NCI-H2196 treated with DMSO at 0.1 percent for 48 hours (cell line): ENCODE results near the gene MAP3K15.
A peak's percentile ranks its signal among the peaks of the same experiment; 100 is the strongest.

ENCODE experiments used
- DNase-seq: peaks from one replicate; lab custom pipeline; 2025; ENCODE audit not compliant: unreplicated experiment; lab: John Stamatoyannopoulos, UW

Gene MAP3K15

GRCh38 chrX:19514791-19515614 is at the start of gene MAP3K15:
Gene MAP3K15 (minus strand): TSS chrX:19515508. CDS start chrX:19515261, 247 bp downstream.
- DNase-seq, result peak; percentile 1

GRCh38 chrX:19564606-19565005 is 49.3 kb upstream of the MAP3K15 start:
- DNase-seq, result no peak

DNA sequence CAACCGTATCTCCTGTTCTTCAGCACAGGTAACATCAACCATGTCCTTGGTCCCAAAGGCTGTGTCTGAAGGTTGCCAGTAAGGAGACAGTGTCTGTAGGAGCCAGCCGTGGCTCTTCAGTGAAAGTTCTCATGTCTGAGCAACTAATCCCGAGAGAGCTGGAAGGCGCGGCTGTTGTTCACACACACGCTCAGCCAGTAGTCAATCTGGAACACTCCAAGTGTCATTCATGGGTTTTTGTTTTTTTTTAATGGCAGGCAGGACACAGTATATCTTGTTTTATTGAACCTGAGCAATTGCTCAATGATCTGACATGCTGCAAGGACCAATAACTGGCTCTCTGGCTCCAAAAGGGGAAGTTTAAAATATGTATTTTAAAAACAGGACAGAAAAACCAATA is 48.4 kb upstream of the MAP3K15 start:
- no peak for DNase-seq

- no peak for DNase-seq
These were observed 48.0 kb upstream of the MAP3K15 start for GRCh38 chrX:19563327-19563726.

- no peak for DNase-seq
These were observed 45.3 kb upstream of the MAP3K15 start for GRCh38 chrX:19560611-19561010.

DNA sequence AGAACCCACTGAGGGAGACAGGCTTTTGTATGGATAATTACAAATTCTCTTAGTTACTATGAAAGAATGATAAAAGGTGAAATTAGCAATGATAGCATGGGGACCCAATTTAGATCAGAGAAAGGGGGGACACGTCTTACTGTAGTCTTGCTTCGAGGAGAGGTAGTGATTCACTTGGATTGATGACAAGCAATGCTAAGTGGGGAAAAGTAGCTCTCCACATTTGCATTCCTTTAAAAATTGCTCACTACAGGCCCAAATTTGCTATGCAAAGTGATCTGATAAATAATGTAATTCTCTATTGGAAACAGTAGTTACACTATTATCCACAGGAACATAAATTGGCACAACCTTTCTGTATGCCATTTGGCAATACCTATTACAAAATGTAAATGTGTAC is 42.5 kb upstream of the MAP3K15 start:
- no peak for DNase-seq

DNA sequence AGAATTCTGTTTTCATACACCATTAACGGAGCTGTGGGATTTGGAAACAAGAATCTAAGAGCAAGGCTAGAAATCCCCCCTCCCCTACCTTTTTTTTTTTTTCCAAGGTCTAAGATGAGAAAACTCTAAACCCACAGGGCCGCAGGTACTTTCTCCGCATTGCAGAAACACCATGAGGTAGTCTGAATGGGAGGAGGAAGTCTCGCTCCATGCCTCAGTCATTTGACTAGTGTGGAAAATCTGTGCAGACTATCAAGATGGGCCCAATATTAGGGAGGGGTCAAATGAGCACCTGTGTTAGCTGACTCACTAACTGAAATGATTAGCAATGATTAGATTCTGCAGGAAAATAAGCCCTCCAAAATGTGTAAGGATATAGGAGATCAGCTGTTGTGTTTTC is 40.9 kb upstream of the MAP3K15 start:
- DNase-seq, result no peak

DNA sequence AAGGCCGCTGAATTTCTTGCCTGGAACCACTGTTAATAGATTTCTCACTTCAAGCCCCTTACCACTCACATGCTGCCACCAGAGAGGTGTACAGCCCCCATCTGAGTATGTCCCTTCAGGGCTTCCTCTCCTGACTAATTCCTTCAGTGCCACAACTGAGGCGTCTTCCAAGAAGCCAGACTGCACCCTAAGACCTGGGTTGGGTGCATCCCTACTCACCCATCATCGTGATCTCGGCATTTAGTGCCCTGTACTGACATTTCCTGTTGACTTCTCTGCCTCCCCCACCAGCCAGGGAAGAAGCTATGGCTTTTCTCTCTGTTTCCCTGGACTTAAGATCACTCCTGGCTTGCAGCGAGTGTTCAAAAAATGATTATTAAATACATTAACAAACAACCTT is 40.4 kb upstream of the MAP3K15 start:
- DNase-seq, result no peak

- DNase-seq, result no peak
These were observed 39.9 kb upstream of the MAP3K15 start for GRCh38 chrX:19555236-19555635.

GRCh38 chrX:19554786-19555185 is 39.5 kb upstream of the MAP3K15 start:
- DNase-seq, result no peak

GRCh38 chrX:19552793-19553192 is 37.5 kb upstream of the MAP3K15 start:
- no peak for DNase-seq

DNA sequence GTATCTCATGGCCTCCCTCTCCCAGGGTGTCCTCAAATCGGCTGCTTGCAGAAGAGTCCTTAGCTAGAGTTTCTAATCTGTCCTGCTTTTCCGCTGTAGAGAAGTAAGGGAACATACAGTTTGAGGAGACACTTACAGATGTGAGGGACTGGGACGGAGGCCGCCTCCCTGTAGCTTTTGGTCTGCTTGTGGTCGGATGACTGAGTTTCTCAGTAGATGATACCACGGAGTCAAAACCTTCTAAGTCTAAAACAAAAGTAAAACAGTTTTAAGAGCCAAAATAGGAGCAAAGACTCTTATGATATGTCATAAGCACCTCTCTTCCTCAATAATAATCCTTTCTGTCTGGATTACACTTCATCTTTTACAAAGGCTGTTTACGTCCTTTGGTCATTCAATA is 34.5 kb upstream of the MAP3K15 start:
- DNase-seq, result no peak

GRCh38 chrX:19548934-19549333 is 33.6 kb upstream of the MAP3K15 start:
- no peak for DNase-seq

GRCh38 chrX:19548279-19548678 is 33.0 kb upstream of the MAP3K15 start:
- DNase-seq, result no peak

- no peak for DNase-seq
These were observed 30.3 kb upstream of the MAP3K15 start for GRCh38 chrX:19545651-19546050.

DNA sequence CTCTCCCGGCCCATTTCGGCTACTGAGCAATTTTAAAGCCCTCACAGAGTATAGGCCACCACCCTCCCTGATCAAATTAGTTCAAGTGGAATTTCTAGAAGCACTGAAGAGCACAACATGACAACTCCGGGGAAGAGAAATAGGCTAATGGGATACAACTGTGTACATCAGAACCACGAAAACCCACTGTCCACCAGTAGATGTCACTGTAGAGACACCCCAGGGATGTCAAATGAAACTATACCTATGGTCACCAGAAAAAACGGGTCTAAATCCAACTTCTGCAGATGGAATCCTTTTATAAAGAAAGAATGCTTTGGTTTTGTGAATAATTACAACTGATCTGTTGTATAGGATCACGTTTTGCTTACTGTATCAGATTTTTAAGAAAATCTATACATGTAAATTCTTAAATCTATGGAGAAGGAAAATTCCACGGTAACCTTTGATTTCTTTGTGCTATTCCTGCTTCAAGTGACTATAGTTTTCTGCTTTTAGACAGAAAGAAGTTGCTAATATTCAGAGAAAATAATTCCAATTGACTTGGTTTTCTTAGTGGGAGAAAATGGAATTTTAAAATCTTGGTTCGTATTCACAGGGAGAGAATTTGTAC is 29.5 kb upstream of the MAP3K15 start:
- no peak for DNase-seq

DNA sequence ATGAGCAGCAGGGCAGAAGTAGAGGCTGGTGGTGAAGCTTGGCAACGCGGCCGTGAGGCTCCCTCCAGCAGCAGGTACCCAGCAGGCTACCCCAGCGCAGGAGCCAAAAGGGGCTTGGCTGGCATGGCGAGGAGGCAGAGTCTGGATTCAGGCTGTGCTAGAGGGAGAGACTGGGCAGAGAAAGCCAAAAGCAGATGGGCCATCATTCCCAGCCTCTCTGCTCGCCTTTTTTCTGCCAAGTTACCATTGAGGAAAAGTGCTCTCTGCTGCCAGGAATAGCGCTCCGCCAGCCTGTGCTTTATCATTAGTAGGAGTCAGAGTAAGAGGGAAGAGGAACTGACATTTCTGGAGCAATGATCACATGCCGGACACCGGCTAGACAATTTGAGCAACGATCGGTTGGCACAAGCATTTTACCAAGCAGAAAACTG is 28.7 kb upstream of the MAP3K15 start:
- DNase-seq, result no peak

DNA sequence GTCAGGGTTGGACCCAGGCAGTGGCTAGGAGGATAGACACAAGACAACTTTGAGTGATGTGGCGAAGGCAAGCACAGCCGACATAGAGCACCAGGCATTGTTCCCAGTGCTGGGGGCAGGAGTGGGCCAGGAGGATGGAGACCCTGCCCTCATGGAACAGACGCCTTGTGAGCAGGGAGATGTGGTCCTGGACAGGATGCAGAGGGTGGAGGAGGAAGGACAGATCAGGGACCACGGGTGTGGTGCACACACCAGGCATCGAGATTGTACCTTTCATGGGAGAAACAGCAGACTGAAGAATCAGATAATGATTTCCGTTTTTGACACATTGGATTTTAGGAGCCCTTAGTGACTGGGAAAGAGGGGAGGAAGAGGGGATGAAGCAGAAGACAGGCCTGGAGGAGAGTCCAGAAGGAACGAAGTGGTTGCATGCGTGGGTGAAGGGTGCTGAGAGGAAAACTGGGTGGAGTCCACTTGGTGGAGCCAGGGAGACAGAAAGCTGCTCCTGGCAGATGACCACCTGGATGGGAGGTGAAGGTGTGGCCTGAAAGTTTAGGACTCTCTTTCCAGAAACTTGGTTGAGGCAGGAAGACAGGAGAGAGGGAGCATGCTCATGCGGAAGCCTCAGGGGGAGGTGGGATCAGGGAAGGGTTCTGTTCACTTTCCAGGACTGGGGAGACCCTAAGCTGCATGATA is 27.9 kb upstream of the MAP3K15 start:
- no peak for DNase-seq

- DNase-seq, result no peak
These were observed 26.6 kb upstream of the MAP3K15 start for GRCh38 chrX:19541931-19542330.

- no peak for DNase-seq
These were observed 25.9 kb upstream of the MAP3K15 start for GRCh38 chrX:19541196-19541595.

DNA sequence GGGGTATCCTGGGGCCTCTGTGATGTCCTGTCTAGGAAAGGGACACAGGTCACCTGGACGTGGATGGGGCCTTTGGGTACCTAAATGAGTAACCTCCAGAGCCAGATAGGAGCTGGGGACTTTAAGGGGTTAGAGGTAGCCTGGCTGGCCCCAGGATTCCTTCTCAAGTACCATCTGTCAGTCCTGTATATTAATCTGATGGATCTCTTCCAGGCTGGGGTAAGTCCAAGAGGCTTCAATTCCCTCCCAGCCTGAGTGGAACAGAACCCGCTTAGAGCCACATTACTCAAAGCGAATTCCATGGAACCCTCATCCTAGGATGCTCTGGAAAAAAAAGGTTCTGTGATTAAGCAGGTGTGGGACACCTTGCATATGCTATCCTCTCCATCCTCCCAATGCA is 24.8 kb upstream of the MAP3K15 start:
- DNase-seq, result no peak

DNA sequence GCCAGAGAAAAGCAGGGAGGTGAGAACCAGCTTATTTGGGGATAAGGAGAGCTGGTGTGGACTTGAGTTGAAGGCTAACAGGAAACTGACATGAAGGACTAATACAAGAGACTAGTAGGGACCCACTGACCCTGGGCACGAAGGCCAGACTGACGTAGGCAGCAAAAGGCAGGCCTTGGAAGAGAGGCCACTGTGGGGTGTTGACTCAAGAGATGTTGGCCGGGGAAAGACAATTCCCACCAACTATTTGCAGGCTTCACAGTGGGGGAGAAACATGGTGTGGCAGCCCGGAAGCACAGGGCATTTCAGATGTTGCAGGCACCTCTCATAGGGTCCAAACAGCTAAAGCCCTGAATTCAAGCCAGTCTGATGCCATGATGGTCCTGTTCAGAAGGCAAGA is 24.4 kb upstream of the MAP3K15 start:
- DNase-seq, result no peak
